SHP77 treated with DMSO at 0.1 percent for 48 hours (cell line): ENCODE measurements around the gene MGAT4B.
"Not testable (repeated sequence)": the region's sequence is repeated elsewhere in the genome, so short reads cannot be mapped to it uniquely, and the experiment has no call there.

Experiments
- DNase-seq: peaks from one replicate; lab custom pipeline; 2025; lab: John Stamatoyannopoulos, UW

MGAT4B gene

DNA sequence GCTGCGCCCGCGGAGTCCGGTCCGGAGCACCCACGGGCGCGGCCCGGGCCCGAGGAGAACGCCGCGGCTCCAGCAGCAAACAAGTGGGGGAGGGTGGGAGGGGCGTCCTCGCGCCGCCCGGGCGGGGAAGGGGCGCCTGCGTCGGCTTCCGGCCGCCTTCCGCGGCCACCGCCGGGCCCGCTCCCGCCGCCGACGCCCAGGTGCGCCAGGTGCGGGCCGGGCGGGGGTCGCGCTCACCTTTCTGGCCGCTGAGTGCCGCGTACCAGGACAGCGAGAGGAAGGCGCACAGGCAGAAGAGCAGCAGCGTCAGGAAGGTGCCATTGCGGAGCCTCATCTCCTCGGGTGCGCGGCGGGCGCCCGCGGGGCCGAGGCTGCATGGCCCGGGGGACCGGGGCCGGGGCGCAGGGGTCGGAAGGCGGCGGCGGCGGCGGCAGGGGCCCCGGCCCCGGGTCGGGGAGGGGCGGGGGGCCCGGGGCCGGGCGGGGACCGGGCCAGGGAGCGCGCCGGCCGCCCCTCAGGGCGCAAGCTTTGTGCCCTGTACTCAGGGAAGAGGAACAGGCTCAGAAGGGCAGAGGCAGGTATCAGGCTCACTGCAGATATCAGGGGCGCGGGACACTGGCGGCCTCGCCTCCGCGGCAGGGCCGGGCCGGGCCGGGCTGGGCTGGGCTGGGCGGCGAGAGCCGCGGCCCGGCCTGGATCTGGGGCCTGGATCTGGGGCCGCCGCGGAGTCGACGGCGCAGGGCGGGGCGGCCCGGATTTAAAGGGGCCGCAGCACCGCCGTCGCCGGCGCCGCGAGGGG, at the start of gene MGAT4B:
TSS of gene MGAT4B (minus strand) at position 617 of the 799 bp plus-strand sequence. CDS start at position 334, 283 bp downstream.
- DNase-seq, result no peak

GRCh38 chr5:179854356-179854755, 47.7 kb upstream of the MGAT4B start:
- DNase-seq, result no peak

GRCh38 chr5:179852993-179853547, 46.4 kb upstream of the MGAT4B start:
- no peak for DNase-seq

DNA sequence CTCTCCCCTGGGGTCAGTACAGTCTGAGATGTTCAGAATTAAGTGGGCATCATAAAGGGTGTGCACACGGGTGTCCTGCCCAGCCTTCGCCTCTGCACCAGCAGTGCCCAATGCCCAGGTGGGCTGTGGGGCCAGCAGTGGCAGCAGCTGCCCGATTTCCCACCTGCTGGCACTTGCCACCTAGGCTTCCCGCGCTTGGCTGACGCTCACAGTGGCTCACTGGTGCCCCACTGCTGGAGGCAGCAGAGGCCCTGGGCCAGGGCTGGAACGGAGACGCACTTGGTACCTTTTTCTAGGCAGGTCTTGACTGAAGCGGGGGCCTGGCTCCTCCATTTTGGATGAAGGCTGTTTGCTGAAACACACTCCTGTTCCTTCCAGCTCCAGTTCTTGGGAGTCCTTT, 35.0 kb upstream of the MGAT4B start:
- no peak for DNase-seq

DNA sequence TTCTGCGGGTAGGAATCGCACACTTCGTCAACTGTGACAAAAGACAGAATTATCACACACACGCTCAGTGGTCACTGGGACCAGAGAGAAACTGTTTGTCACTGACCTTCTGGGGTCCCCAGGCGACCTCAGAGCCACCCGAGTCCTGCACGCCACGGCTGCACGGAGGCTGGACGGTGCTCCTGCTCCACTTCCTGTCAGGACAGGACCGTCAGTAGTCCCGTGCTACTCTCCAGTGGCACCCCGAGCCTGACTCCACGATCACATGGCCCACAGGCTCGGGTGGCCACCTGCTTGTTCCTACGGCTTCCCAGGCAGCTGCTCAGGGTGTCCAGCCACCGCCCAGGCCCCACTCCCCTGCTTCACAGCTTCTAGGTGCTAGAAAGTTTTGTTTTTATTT, 34.1 kb upstream of the MGAT4B start:
- no peak for DNase-seq

GRCh38 chr5:179840321-179840720, 33.7 kb upstream of the MGAT4B start:
- DNase-seq, result no peak

GRCh38 chr5:179839328-179840256, 32.9 kb upstream of the MGAT4B start:
- DNase-seq, result no peak

- no peak for DNase-seq
Observed at GRCh38 chr5:179837076-179838011, 30.7 kb upstream of the MGAT4B start.

GRCh38 chr5:179836225-179837019, 29.8 kb upstream of the MGAT4B start:
- DNase-seq, result no peak

DNA sequence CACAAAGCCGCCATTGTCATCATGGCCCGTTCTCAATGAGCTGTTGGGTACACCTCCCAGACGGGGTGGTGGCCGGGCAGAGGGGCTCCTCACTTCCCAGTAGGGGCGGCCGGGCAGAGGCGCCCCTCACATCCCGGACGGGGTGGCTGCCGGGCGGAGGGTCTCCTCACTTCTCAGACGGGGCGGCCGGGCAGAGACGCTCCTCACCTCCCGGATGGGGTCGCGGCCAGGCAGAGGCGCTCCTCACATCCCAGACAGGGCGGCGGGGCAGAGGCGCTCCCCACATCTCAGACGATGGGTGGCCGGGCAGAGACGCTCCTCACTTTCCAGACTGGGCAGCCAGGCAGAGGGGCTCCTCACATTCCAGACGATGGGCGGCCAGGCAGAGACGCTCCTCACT, 28.2 kb upstream of the MGAT4B start:
- DNase-seq, result not testable (repeated sequence)

GRCh38 chr5:179834120-179834519, 27.5 kb upstream of the MGAT4B start:
- DNase-seq, result no peak

DNA sequence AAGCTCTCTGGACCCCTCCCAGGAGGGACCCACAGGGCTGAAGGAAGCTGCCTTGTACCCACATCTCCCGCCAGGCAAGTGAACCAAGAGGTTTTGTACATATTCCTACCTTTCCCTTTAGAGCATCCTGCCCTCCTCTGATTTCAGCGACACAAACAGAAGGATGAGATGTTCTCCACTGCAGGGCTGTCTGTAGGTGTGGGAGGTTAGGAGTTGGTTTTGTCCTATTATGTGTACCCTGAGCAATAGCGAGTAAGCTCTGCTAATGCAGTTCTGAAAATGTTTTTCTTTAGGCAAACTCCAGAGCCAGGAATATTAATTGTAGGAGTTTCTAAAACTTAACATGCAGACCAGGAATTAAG, 27.0 kb upstream of the MGAT4B start:
- no peak for DNase-seq

DNA sequence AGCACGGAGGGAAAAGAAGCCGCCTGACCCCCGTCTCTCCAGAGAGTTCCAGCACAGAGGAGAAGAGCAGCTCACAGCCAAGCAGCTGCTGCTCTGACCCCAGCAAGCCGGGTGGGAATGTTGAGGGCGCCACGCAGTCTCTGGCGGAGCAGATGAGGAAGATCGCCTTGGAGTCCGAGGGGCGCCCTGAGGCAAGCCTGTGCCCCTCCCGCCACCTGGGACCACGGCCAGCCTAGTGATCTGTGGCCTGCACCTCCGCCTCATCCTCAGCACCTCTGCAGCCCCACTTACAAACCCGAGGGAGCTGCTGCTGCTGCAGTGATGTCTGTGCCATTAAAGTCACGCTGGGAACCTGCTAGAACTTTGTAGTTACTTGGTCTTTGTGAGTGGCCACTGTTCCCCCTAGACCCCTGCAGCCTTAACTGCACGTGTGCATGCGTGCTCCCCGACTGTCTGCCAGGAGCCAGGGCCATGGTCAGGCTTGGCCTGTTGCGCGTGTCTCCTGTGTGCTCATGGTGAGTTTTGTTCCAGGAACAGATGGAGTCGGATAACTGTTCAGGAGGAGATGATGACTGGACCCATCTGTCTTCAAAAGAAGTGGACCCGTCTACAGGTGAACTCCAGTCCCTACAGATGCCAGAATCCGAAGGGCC, 26.5 kb upstream of the MGAT4B start:
- no peak for DNase-seq

DNA sequence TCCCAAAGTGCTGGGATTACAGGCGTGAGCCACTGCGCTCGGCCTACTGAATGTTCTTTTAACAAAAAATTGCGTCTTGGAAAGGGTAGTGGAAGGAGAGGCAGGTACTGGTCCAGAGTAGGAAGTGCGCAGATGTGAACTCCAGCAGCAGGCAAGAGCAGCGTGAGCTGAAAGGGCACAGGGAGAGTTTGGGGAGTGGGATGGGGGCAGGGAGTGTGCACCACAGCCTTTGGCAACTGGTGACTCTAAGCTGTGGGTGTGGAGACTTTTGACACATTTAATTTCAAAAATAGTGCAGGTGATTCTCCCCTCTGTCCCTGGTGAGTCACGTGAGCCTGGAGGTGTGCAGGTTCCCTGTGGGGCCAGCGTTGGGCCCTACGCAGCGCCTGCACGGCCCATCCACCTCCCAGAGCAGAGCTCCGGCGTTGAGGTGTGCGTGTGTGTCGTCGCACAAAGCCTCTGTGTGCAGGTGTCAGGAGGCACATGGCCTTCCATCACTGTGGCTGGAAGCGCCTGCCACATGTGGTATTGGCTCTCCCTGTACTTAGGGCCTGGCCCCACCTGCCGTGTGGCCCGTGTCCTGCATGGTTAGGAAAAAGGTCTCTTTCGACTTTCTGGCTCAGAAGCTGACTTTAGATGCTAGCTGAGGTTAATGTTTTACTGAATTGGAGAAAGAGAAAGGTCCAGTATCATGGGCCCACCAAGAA, 25.5 kb upstream of the MGAT4B start:
- no peak for DNase-seq

DNA sequence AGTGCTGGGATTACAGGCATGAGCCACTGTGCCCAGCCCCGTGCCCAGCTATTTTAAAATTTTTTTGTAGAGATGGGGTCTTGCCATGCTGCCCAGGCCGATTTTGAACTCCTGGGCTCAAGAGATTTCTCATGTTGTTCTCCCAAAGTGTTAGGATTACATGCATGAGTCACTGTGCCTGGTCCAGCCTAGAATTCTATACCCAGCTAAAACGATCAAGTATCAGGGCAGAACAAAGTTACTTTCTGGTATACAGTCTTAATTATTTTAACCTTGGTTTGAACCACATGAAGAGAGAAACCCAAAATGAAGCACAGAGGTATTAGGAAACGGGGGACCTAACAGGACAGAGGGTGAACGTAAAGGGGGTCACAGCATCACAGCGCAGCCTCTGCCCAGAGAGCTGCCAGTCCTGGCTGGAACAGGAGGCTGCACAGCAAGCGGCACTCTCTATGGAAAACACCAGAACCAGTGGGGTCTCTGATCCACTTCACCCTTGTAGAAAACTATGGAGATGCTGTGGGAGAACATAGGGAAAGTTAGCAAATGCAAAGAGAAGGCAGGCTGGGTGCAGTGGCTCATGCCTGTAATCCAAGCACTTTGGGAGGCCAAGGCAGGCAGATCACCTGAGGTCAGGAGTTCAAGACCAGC, 24.3 kb upstream of the MGAT4B start:
- no peak for DNase-seq

- DNase-seq, result no peak
Observed at GRCh38 chr5:179829732-179830435, 23.2 kb upstream of the MGAT4B start.

- DNase-seq, result no peak
Observed at GRCh38 chr5:179828756-179829421, 22.2 kb upstream of the MGAT4B start.

DNA sequence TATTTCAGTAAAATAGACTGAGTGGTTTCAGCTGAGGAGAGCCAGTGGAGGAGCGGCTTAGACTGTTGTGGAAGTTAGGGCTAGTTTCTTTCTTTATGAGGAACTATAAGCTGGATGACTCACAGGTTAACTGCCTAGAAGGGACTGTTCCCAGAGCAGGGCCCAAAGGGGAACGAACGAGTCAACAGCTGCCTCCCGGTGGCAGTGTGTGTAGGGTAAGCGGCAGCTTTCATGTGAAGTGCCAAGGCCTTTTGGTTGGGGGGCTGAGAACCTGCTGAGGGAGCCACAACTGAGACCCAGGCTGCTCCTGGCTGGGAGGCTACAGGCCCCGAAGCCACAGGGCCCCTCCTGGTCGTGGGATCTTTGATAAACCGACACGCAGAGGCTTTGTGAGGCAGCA, 21.0 kb upstream of the MGAT4B start:
- DNase-seq, result no peak
